AG08395 (cell line): ENCODE data around the gene C11orf58.

ENCODE experiments used
- DNase-seq: peaks from one replicate; pipeline ENCODE4 v3.0.0; 2012; ENCODE audit warnings: mixed read lengths, low spot score

The C11orf58 gene

DNA sequence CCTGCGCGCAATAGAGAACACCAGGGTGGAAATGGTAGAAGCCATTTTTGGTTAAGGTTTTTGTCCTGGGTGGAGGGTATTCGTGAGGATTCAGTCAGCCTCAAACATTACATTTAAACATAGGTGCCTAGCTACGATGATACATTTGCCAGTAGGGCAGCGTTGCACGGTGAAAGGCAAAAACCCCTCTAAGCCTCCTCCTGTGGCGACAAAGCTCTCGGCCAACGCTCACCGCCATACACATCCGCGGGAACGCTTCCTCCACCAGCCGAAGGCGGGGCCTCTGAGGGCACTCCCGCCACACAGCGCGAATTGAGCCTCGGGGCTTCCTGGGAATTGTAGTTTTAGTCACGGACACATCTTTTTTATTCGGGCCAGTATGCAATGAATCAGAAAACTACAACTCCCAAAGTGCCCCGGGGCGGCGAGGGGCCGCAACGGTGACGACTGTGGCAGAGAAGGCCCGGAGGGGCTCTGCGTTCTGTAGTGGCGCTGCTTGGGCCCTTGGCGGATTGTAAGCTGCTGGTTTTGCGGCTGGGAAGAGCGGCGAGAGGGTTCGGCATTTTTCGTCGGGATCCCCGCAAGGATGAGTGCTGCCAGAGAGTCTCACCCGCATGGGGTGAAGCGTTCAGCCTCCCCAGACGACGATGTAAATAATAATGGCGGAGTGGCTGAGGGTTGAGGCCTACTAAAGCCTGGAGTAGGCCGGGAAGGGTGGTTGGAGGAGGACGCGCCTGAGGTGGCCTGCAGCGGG, at the start of gene C11orf58:
Gene C11orf58 (plus strand): TSS at position 455 of the 754 bp plus-strand sequence. CDS start 132 bp downstream, at position 587.
- peak; percentile 93 for DNase-seq

DNA sequence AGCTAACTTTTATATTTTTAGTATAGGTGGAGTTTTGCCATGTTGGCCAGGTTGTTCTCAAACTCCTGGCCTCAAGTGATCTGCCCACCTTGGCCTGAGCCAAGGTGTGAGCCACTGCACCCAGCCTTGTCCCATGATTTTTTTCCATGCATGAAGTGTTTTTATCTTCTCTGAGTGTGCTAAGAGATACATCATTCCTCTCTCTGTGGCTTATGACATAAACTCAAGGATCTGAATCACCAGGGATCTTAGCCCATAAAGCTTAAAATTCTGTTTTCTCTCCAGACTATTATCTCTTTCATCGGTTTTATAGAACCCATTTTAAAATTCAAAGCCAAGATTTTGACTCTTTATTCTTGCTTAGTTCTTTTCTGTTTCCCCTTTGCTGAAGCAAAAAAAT, 48.4 kb upstream of the C11orf58 start:
- no peak for DNase-seq

DNA sequence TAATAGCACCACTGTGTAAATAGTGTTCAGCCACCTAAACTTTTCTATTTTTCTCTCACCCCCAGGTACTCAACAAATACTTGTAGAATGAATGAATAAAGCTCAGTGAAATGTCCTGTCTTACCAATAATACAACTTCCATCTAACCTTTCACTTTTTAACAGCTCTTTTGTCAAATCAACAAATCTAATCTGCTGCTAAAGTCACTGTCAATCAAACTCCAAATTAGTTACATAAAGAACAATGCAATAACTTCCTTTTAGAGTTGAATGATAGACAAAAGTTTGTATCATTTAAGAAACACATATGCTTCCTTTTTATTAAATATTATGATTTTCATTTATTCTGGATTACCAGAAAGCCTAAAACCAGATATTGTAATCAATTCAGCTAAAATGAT, 34.7 kb upstream of the C11orf58 start:
- no peak for DNase-seq

DNA sequence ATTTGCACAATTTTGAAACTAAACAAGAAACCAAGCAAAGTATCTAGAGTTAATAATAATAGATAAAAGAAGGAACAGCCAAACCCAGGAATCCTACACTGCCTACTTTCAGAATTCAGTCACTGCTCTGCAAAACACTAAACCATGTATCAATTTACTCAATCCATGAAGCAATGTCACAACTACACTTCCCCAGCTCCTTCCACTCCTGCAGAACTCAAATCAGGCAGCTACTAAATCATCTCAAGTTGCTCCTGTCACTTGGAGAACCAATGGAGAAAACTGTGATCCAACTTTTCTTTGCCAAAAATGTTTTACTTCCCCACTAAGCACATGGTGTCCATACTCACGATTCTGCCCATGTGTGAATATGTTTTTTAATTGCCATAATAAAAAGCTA, 24.9 kb upstream of the C11orf58 start:
- DNase-seq = no peak

DNA sequence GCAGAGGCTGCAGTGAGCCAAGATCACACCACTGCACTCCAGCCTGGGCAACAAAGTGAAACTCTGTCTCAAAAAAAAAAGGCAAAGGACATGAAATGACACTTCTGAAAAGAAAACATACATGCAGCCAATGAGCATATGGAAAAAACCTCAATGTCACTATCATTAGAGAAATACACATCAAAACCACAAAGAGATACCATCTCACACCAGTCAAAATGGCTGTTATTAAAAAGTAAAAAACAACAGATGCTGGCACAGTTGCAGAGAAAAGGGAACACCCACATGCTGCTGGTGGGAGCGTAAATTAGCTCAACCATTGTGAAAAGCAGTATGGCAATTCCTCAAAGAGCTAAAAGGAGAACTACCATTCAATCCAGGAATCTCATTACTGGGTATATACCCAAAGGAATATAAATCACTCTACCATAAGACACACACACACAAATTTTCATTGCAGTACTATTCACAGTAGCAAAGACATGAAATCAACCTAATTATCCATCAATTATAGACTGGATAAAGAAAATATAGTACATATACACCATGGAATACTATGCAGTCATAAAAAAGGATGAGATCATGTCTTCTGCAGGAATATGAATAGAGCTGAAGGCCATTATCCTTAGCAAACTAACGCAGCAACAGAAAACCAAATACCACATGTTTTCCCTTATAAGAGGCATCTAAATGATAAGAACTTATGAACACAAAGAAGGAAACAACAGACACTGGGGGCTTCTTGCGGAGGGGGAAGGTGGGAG, 15.7 kb upstream of the C11orf58 start:
- no peak for DNase-seq

DNA sequence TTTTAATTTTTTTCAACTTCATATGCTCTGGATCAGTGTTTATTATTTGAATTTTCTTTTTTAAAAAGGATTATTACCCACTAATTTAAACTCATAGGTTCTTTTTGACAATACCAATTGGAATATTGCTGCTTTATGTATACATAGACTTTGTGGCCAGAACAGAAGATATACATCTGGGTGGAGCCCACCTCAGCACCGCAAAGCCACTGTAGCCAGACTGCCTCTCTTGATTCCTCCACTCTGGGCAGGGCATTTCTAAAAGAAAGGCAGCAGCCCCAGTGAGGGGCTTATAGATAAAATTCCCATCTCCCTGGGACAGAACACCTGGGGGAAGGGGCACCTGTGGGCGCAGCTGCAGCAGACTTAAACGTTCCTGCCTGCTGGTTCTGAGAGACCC, 10.6 kb upstream of the C11orf58 start:
- DNase-seq = no peak

DNA sequence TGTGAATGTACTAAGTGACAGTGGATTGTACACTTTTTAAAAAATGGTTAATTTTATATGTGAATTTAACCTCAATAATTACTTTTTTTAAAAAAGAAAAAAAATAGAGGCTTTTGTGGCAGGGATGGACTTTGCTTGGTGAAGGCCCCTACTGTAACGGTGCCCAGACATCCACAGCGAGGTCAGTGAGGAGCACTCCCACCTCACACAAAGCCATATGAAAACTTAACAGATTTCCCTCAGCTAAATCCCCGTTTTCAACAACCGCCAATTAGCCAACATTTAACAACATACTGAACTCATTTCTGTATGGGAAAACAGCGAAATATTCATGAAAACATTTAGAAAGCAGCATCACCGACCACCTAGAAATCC, 642 bp upstream of the C11orf58 start:
- DNase-seq = no peak

DNA sequence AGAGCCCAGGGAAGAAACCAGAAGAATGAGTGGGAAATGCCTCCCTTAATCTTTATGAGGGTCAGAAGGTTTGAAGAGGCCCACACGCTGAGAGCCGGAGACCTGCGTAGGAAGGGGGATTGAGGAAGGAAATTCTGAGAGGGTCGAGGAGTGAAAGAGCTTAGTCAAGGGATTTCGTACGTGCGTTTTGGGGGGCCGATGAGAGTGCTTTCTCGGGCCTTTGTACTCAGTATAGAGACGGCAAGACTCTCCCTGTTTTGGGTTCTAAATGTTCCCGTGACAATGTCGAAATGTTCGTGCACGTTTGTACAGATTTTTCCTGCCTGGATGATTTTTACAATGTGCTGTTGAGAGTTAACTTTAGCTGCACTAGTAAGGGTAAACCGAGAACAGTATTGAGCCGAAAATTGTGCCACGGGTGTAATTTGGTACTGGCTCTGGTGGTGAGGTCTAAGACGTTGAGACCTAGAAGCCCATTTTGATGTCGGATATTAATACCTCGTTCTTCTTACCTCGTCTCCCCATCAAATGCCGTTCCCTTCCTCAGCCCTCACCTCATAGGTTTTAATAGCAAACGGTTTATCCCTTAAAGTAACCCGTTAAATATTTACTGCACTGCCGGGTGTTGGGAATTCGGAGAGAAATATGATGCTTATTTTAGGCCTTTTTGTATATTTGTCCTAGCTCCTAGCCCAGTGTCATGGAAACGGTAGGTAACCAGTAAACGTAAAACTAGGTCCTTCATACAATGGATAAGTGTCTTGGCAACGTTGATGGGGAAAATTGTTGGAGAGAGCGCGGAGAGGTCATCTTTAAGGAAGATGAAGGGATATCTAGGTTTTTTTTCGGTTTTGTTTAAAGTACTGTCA, 734 bp downstream of the C11orf58 start:
- DNase-seq = peak; percentile 20

DNA sequence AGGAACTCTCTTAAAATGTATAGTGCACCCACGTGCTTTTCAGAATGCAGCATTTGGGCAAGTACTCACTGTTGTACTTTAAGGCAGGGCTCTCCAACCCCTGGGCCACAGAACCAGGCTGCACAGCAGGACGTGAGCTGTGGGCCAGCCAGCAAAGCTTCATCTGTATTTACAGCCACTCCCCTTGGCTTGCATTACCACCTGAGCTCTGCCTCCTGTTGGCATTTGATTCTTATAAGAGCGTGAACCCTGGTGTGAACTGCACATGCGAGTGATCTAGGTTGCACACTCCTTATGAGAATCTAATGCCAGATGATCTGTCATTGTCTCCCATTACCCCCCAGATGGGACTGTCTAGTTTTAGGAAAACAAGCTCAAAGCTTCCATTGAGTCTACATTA, 3.0 kb downstream of the C11orf58 start:
- no peak for DNase-seq

DNA sequence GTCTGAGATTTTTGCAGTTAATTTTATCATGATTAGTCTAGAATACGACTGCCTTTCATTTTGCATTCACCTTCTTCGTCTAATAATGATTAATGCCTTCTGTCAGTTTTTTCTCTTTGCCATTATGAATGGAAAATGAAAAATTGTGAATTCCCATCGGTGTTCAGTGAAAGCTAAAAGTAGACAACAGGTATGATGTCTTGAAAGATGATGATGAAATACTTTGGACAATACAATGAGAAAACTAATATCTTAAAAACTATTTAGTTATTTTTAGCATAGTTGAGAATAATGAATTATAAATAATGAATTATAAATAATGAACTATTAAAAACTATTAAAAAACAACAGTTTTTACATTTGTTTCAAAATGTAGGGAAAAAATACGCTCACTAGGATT, 5.0 kb downstream of the C11orf58 start:
- DNase-seq = no peak

DNA sequence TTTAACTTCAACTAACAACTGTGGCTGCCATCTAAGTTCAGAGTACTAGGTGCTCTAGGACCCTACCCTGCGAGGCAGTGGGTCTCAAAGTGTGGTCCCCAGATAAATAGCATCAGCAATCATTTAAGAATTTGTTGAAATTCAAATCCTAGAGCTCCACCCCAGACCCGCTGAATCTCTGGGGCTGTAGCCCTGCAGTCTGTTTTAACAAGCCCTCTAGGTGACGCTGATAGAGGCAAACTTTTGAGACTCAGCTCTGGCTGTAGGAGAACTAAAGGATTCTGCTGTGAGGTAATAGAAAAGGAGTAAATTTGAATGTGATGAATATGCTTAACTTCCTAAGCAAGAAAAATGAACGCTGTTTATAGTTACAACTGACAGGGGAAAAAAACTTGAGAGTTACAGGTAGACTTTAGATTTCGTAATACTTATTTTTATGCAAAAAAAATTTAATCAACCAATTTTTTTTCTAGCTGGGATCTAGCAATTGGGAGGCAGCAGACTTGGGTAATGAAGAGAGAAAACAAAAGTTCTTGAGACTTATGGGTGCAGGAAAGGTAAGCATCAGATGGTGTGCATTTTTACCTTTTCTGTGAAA, 5.8 kb downstream of the C11orf58 start:
- DNase-seq = no peak

DNA sequence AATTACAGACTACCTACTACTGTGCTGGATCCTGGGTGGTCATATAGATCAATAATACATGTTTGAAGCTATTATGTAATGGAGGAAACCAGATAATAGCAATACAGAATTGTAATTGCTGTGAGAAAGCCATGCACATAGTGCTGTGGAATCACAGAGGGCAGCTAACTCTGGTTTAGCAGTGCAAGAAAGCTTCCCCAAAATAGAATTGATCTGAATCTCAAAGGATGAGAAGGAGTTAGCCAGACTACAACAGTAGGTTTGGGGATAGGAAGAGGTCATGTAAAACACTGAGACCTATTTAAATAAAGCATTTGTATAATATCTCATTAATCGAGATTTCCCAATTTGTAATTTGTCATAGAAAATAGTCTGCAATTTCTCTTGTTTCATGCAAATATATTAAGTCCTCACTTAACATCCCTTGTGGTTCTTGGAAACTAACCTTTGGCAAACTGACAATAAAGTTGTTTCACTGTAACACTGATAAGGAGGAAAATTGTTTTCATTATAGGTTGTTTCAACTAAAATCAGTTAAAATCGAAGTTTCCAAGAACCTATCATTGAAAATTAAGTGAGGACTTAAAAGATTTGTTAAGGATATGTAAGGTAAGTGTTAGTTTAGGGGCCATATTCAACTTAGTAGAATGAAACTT, 7.6 kb downstream of the C11orf58 start:
- no peak for DNase-seq

DNA sequence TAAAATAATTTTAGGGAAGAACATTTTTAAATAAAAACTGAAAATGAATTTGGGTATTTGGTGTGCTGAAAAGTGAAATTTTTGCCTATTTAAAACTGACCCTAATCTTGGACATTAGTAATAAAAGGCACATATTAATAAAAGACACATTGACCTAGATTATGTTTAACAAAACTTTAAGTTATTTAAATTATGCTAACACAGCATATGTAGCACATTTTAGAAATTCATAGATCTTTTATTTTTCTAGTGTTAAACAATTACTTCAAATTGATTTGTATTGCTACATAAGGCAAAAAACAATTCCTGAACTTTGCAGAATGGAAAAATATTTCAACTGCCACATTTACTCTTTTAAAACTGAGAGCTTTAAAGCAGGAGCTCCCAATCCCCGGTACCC, 10.6 kb downstream of the C11orf58 start:
- no peak for DNase-seq

DNA sequence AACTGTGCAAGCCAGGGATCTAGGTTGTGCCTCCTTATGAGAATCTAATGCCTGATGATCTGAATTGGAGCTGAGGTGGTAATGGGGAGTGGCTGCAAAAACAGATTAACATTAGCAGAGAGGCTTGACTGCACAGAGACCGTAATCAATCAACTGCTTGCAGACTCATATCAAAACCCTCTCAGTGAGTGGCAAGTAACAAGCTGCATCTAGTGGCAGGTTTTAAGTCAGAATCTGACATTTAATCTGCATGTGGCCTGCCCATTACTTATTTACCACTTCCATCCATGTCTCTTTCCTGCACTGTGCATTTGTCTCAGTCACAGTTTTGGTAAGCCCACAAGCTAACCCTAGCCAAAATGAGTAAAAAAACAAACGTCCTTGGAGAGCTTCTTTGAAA, 11.2 kb downstream of the C11orf58 start:
- no peak for DNase-seq

DNA sequence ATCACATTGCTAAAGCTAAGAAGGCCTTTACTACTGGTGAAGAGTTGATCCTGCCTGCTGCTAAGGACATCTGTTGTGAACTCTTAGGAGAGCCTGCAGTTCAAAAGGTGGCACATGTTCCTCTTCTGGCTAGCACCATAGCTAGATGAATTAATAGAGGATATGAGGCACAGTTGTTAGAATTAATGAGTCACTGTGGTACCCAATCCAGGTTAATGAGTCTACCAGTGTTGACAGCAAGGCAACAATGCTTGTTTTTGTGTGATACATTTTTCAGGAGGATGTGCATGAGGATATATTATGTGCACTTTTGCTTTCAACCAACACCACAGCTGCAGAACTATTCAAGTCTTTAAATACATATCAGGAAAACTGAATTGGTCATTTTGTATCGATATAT, 12.0 kb downstream of the C11orf58 start:
- DNase-seq = no peak

DNA sequence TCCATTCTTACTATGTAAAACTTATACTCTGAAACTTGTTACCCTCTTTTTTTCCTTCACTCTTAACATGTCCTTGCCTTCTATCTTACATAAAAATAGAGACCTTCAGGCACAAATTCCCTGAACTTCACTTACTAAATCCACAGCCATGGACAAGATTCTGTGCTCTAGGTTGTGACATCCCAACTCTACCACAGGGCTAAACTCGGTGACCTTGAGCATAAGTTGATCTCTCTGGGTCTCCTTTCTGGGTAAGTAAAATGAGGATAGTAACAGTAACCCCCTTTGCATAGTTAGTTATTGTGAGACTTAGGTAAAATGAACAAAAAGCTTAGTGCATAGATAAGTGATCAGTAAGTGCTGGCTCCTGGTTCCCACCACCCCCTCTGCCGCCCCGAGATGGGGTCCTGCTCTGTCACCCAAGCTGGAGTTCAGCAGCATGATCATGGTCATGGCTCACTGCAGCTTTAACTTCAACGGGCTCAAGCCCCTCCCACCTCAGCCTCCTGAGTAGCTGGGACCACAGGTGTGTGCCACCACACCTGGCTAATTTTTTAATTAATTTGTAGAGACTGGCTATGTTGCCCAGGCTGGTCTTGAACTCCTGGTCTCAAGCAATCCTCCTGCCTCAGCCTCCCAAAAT, 20.1 kb downstream of the C11orf58 start:
- no peak for DNase-seq

DNA sequence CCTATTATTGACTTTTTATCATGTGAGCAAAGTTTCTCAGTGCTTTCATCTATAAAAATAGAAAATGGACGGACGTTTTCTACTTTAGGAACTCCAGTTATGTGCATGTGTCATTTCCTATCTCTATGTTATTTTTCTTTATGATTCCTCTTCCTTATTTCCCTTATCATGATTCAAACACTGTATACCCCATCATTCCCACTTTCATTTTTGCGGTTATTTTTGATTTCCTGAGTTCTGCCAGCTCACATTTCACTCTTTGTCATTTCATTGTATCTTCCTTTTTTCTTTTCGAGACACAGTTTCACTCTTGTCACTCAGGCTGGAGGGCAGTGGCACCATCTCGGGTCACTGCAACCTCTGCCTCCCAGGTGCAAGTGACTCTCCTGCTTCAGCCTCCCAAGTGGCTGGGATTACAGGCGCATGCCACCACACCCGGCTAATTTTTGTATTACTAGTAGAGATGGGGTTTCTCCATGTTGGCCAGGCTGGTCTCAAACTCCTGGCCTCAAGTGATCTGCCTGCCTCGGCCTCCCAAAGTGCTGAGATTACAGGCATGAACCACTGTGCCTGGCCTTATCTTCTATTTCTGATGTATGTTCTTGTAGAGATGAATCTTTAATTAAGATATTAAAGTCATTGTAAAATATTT, 21.5 kb downstream of the C11orf58 start:
- DNase-seq = no peak

DNA sequence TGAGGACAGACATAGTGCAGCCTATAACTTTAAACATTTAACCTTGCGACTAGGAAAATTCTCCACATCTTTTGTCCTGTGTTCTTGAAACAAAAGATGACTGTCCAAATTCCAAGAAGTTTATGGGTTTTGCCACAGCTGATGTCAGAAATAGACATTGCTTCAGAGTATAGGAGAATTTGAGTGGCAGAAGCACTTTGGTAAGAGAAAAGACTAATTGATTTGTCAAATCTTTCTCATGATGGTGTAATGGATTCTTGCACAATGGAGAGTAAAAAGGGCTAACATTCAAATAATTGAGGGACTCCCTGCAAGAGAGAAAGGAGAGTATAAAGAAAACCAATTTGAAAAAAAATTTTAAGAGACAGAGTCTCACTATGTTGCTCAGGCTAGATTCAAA, 25.3 kb downstream of the C11orf58 start:
- DNase-seq = no peak

DNA sequence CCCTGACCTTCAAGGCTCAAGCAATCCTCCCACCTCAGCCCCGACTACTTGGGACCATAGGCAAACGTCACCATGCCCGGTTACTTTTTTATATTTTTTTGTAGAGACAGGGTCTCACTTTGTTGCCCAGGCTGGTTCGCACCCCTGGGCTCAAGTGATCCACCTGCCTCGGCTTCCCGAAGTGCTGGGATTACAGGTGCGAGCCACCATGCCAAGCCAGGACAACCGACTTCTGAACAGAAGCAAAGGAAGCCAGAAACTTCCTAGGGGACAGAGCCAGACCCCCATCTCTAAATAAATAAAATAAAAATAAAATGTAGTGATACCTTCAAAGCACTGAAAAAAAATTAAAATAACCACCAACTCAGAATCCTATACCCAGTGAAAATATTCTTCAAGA, 26.4 kb downstream of the C11orf58 start:
- DNase-seq = no peak

DNA sequence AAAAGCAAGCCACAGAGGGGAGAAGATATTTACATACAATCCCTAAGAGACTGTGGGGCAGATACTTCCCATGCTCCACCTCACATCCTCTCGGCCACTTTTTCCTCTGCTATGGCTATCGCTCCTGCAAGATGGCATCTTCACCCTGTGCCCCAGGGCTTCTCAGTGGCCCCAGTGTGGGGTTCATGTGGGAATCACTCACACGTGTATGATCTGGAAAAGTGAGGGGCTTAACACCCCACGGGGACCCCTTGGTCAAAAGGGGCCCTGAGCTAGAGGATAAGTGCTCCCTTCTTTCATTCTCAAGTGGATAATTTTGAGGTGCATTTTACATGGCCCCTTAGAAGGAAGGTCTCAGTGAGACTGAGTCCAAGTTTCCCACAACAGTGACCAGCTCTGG, 28.7 kb downstream of the C11orf58 start:
- DNase-seq = no peak

DNA sequence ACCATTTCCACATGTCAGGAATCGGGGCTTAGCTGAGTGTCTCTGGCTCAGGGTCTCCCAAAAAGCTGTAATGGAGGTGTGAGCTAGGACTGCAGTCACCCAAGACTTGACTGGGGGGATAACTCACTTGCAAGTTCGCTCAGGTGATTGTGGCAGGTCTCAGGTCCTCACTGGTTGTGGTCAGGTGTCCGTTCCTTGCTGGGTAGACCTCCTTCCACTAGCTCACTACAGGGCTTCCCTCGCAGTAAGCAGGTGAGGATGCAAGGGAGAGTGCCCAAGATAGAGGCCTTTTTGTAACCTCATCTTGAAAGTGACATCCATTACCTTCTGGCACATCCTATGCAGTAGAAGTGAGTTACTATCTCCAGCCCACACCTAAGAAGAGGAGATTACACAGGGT, 29.5 kb downstream of the C11orf58 start:
- DNase-seq = no peak
